Measurements from ENCODE around the gene CBY2.

GRCh38 chr13:45714170-45714569 is 12.1 kb downstream of the CBY2 start:
- no peak for TF ChIP-seq FOXP2 (optimal IDR thresholded peaks at IDR 0.05; ENCODE audit: control extremely low read depth, extremely low read length, insufficient read depth)
- no peak for TF ChIP-seq EZH2 (IDR thresholded peaks at IDR 0.05)

Measured in SK-N-MC (cell line).